ENCODE measurements around the gene KDM5B. TPM values are rescaled to one million over a fixed set of nuclear protein-coding genes. Genes with fewer than 3 reads are reported as not detected.

Gene KDM5B
- total RNA-seq = 78.7 and 84.6 TPM in 2 replicates

DNA sequence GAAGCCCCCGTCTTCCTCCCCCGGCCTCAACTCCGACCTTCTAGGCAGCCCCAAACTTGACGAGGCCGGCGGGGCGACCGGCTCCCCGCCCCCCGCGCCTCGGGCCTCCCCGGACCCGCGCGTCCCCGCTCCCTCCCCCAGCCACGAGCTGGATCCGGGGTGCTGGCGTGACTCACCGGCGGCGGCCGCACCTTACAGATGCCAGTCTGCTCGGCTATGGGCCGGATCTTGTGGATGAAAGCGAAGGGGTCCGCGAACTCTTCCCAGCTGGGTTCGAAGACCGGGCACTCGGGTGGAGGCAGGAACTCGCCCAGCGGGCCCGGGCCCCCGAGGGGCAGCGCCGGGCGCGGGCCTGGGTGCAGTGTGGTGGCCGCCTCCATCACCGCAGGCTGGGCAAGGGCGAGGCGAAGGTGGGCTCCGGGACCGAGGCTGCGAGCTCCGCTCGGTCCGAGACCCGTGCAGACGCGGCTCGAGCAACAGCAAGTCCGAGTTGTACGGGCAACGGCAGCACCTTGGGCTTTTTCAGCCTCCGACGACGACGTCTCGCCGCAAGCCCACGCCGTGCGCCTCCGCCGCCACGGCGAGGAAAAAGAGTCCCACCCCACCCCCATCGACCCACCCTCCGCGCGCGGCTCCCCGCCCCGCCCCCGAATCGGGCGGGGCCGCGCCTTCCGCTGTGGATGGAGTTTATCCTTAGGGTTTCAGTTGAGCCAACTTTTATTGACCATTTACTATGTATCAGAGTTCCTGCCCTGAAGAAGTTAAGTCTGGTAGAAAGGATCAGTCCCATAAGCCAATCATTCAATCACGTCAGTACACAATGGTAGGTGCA is at the start of gene KDM5B:
Gene KDM5B, minus strand, starts transcription at position 496 of the 832 bp plus-strand sequence. Its CDS starts 116 bp downstream, at position 380.
- intact Hi-C loops (cut with micrococcal nuclease) = loop anchor here (2.0 to 10.0 kb wide), 2 partner anchors 27 to 463 kb away; partner anchors contain the start of genes PPP1R12B and UBE2T
- Mint-ChIP-seq H3K36me3 (ENCODE audit: low read depth) (peaks cover 14% of the 10 kb centered on the region), H3K27ac (peak within 1 kb of the TSS; percentile 74), H3K4me3 (ENCODE audit: low read depth) (peak within 1 kb of the TSS; percentile 78), H3K27me3 (ENCODE audit: low read depth) (peaks cover 14% of the 10 kb centered on the region), H3K9me3 (no peaks in the 10 kb centered on the region), H3K4me1 (ENCODE audit: low read depth) (peaks cover 47% of the 10 kb centered on the region)
- DNase-seq (ENCODE audit: low spot score) = peak; percentile 61

DNA sequence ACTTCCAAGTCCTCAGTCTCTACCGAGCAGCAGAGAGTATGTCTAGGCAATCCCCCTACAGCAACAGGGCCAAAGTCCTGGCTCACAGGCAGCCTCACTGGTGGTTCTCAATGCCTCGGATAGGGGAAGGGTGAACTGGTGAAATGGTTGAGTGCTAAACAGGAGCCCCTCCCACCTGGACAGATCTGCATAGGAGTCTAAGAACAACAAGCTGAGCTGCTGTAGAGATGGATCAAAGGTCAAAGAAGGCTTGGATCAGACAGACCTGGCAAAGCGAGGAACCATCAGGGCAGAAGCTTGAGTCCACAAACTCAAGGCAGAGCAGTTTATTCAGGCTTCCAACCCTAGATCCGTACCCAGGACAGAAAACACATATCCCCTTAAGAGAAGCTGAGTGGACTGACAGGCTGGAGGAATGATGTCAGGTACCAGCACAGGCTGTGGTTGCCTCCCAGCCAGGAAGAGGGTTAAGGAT is 49.0 kb upstream of the KDM5B start:
- Mint-ChIP-seq H3K27me3 (ENCODE audit: low read depth) (peaks cover 23% of the 10 kb centered on the region), H3K36me3 (ENCODE audit: low read depth) (no peaks in the 10 kb centered on the region), H3K4me1 (ENCODE audit: low read depth) (peaks cover 11% of the 10 kb centered on the region), H3K9me3 (no peaks in the 10 kb centered on the region), H3K4me3 (ENCODE audit: low read depth) (no peak overlapping the region), H3K27ac (no peak overlapping the region)
- no peak for DNase-seq (ENCODE audit: low spot score)
- intact Hi-C loops (cut with micrococcal nuclease) = no loop called here

DNA sequence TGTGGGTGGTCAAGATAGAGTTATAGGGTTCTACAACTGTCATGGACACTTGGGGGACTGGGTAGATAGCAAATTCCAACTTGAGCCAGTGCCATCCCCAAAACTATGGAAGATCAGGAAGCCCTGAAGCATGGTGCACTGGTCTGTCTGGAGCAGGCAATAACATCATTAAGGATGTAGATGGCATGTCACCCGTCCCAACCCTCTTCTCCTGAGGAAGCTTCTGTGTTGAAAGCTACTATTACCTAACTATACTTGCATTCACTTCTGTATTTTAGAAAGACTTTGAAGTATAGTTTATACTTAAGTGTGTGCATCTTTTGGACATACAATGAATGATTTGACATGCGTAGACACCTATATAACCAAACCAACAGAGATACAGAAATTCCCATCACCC is 47.8 kb upstream of the KDM5B start:
- Mint-ChIP-seq H3K4me1 (ENCODE audit: low read depth) (peaks cover 1% of the 10 kb centered on the region), H3K27ac (no peak overlapping the region), H3K4me3 (ENCODE audit: low read depth) (no peak overlapping the region), H3K27me3 (ENCODE audit: low read depth) (peaks cover 13% of the 10 kb centered on the region), H3K9me3 (no peaks in the 10 kb centered on the region), H3K36me3 (ENCODE audit: low read depth) (no peaks in the 10 kb centered on the region)
- DNase-seq (ENCODE audit: low spot score) = no peak
- intact Hi-C loops (cut with micrococcal nuclease) = no loop called here

DNA sequence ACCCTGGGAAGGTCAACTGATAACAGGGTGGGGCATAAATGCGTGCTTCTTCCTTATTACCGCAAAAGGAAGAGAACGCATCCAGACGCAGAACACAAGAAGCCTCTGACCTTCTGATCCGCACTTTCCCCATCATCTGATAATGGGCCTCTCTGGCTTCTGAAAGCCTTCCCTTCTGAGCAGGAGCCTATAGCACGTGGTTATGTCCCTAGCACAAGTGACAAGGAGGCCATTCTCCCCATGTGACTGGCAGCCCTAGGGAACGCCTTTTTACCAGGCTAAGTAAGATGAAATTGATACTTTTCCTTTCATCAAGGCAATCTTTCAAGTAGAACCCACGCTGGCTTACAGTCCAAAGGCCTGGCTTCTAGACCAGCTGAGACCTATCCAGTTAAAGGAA is 46.6 kb upstream of the KDM5B start:
- no peak for DNase-seq (ENCODE audit: low spot score)
- H3K4me3 Mint-ChIP-seq (ENCODE audit: low read depth) = no peak overlapping the region
- H3K36me3 Mint-ChIP-seq (ENCODE audit: low read depth) = no peaks in the 10 kb centered on the region
- H3K27me3 Mint-ChIP-seq (ENCODE audit: low read depth) = peaks cover 6% of the 10 kb centered on the region
- intact Hi-C loops (cut with micrococcal nuclease) = no loop called here
- peaks cover under 1% of the 10 kb centered on the region for H3K4me1 Mint-ChIP-seq (ENCODE audit: low read depth)
- H3K9me3 Mint-ChIP-seq = no peaks in the 10 kb centered on the region
- no peak overlapping the region for H3K27ac Mint-ChIP-seq

DNA sequence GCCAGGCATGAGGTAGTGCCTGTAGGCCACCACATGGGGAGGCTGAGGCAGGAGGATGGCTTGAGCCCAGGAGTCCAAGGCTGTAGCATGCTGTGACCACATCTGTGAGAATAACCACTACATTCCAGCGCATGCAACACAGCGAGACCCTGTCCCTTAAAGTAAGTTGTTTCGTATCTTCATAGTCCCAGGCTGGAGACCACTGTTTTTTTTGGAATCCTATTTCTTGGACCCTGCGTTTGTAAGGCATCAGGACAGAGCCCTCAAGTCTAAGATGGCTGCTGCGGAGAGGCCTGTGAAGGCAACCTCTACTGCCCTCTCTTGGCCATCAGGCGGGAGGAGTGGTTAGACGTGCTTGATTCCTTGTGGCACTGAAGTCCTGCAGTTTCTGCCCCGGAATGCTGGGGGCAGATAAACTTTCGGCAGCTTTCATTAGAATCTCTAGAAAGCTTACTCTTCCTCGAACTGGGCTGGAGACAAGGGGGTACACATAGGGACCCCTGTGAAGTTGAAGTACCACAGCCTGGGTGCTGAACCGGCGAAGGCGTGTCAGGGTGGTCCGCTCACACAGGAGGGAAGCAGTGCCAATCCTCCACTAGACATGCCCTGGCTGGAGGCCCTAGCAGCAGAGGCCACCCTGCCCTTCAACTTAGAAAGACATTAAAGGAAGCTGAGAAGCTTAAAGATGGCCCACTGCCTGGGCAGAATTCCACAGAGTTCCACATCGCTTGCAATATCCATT is 44.1 kb upstream of the KDM5B start:
- Mint-ChIP-seq H3K27me3 (ENCODE audit: low read depth) (no peaks in the 10 kb centered on the region), H3K4me1 (ENCODE audit: low read depth) (peaks cover 7% of the 10 kb centered on the region), H3K27ac (no peak overlapping the region), H3K4me3 (ENCODE audit: low read depth) (no peak overlapping the region), H3K9me3 (no peaks in the 10 kb centered on the region), H3K36me3 (ENCODE audit: low read depth) (no peaks in the 10 kb centered on the region)
- intact Hi-C loops (cut with micrococcal nuclease) = loop anchor here (2.0 kb wide), 1 partner anchor 102 kb away; no protein-coding TSS in a partner anchor
- peak; percentile 24 for DNase-seq (ENCODE audit: low spot score)

DNA sequence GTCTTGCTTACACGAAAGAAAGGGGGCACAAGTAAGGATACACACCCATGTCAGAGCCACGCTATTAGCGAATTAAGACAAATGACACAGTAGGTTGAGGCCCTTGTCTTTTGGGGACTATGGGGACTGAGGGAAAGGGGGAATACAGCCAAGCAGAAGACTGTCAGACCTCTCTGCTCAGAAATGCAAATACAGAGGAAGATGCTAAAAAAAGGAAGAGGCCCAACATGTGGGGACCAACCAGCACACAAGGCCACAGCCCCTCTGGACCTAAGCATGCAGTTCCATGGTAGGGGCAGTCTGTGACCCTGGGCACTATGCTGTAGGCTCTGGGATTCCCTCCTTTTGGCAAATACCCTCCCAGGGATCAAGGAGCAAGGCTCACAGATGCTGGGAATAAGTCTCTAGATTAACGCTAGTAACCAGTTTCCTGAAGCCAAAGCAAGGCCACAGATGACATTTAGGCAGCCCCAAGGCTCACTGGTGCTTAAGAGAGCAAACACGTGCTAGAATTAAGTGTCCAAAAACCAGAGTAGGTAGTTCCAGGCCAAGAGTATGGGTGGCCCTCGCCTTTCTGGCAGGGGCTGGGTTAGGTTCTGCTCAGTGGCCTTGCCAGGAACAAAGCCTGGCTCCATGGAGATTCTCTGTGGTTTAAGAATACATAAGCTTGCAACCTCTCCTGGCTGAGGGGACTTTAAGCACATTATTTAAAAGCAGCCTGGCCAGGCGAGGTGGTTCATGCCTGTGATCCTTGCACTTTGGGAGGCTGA is 42.6 kb upstream of the KDM5B start:
- no peak for DNase-seq (ENCODE audit: low spot score)
- H3K9me3 Mint-ChIP-seq = no peaks in the 10 kb centered on the region
- no peaks in the 10 kb centered on the region for H3K36me3 Mint-ChIP-seq (ENCODE audit: low read depth)
- peaks cover 7% of the 10 kb centered on the region for H3K4me1 Mint-ChIP-seq (ENCODE audit: low read depth)
- no peak overlapping the region for H3K27ac Mint-ChIP-seq
- peaks cover 3% of the 10 kb centered on the region for H3K27me3 Mint-ChIP-seq (ENCODE audit: low read depth)
- no peak overlapping the region for H3K4me3 Mint-ChIP-seq (ENCODE audit: low read depth)
- intact Hi-C loops (cut with micrococcal nuclease) = no loop called here

DNA sequence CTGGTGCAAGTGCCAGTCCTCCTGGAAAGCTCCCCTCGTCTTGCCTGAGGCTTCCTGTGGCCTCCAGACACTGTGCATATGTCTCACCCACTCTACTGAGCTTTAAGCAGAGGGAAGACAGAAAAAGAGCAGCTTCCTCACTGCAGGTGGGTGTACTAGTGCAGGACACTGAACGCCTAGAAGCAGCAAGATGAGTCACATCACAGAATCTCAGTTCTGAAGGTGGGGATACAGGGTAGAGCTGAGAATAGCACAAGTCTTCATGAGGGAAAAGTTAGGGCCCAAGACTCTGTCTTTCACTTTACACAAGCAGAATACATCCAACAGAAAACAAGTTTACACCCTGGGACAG is 39.9 kb upstream of the KDM5B start:
- H3K27ac Mint-ChIP-seq = no peak overlapping the region

DNA sequence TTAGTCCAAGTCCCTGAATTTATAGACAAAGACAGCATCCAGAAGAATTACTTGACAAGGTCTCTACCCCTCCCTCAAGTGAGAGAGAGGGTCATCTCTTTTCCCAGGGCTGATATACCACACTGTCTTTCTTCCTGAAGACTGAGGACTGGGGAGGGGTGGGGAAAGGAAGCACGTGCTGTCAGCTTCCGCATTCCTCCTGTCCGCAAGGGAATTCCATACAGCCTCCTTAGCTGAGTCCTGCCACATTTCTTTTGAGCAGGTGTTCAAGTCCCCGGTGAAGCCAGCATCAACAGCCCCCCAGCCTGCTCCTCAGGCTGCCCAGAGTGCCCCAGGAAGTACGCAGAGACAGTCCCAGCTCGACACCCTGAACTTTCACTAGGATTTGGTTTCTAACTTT is 36.7 kb upstream of the KDM5B start:
- no peak for DNase-seq (ENCODE audit: low spot score)
- Mint-ChIP-seq H3K36me3 (ENCODE audit: low read depth) (no peaks in the 10 kb centered on the region), H3K4me3 (ENCODE audit: low read depth) (no peak overlapping the region), H3K27me3 (ENCODE audit: low read depth) (peaks cover 3% of the 10 kb centered on the region), H3K27ac (no peak overlapping the region), H3K9me3 (no peaks in the 10 kb centered on the region), H3K4me1 (ENCODE audit: low read depth) (peaks cover 7% of the 10 kb centered on the region)
- intact Hi-C loops (cut with micrococcal nuclease) = no loop called here

More for the DNA sequence above, 39.9 kb upstream of the KDM5B start:
- Mint-ChIP-seq H3K4me1 (ENCODE audit: low read depth) (peaks cover 7% of the 10 kb centered on the region), H3K9me3 (no peaks in the 10 kb centered on the region), H3K4me3 (ENCODE audit: low read depth) (no peak overlapping the region), H3K36me3 (ENCODE audit: low read depth) (no peaks in the 10 kb centered on the region), H3K27me3 (ENCODE audit: low read depth) (peaks cover 3% of the 10 kb centered on the region)
- no peak for DNase-seq (ENCODE audit: low spot score)
- intact Hi-C loops (cut with micrococcal nuclease) = no loop called here

DNA sequence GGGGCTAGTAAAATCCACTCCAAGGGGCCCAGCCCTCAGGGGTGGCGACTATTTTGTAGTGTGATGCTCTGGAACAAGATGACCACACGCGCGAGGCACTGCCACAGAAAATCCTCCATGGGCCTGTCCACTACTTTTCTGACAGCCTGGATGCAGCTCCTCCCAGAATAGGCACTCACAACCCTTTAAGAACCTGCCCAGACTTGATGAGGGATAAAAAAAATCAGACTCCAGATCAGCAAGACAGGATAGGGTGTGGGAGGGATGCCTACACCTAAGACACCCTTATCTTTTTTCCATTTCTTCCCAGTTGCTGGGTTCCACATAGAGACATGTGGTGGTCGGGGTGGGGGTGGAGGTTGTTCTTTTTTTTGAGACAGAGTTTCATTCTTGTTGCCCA is 36.0 kb upstream of the KDM5B start:
- Mint-ChIP-seq H3K4me1 (ENCODE audit: low read depth) (peaks cover 7% of the 10 kb centered on the region), H3K27me3 (ENCODE audit: low read depth) (peaks cover 3% of the 10 kb centered on the region), H3K27ac (no peak overlapping the region), H3K36me3 (ENCODE audit: low read depth) (no peaks in the 10 kb centered on the region), H3K4me3 (ENCODE audit: low read depth) (no peak overlapping the region), H3K9me3 (no peaks in the 10 kb centered on the region)
- intact Hi-C loops (cut with micrococcal nuclease) = no loop called here
- DNase-seq (ENCODE audit: low spot score) = no peak

DNA sequence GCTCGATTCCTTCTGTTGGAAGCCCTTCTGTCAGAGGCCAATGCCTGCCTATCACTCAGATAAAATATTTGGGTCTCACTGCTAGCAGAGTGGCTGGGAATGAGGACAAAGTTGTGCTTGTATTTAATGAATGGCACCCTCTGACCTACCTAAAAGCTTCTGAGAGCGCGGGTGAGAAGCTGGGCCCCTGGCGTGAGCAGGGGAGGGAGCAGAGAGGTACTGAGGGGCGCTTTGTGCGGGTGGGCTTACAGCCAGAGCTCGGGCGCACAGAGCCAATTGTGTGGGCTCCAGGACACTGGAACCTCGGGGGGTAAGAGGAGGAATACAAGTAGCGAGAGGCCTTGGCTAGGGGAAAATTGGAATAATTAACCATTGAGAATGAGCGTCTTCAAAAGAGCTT is 34.9 kb upstream of the KDM5B start:
- H3K36me3 Mint-ChIP-seq (ENCODE audit: low read depth) = no peaks in the 10 kb centered on the region
- intact Hi-C loops (cut with micrococcal nuclease) = no loop called here
- DNase-seq (ENCODE audit: low spot score) = no peak
- peaks cover 4% of the 10 kb centered on the region for H3K4me1 Mint-ChIP-seq (ENCODE audit: low read depth)
- no peak overlapping the region for H3K27ac Mint-ChIP-seq
- H3K27me3 Mint-ChIP-seq (ENCODE audit: low read depth) = peaks cover 3% of the 10 kb centered on the region
- no peaks in the 10 kb centered on the region for H3K9me3 Mint-ChIP-seq
- H3K4me3 Mint-ChIP-seq (ENCODE audit: low read depth) = no peak overlapping the region

DNA sequence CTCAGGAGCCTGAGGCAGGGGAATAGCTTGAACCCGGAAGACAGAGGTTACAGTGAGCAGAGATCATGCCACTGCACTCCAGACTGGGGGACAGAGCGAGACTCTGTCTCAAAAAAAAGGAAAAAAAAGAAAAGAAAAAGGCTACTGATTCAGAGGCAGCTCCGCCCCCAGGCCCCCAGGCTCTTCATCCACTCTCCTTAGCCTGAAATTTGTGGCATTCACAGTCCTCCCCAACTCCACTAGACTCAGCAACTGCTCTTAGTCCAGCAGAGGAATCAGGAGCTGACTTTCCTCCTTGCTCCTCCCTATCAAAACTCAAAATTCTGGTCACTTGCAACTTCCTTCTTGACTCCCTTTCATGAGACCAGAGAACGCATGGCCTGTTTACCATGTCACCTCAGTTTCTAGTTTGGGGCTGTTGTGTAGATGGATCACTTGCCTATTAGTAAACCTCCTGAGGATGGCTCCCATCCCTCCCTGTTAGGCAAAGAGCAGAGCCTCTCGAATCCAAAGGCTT is 29.6 kb upstream of the KDM5B start:
- Mint-ChIP-seq H3K27me3 (ENCODE audit: low read depth) (no peaks in the 10 kb centered on the region), H3K4me1 (ENCODE audit: low read depth) (peaks cover 42% of the 10 kb centered on the region), H3K9me3 (no peaks in the 10 kb centered on the region), H3K36me3 (ENCODE audit: low read depth) (no peaks in the 10 kb centered on the region), H3K4me3 (ENCODE audit: low read depth) (no peak overlapping the region), H3K27ac (no peak overlapping the region)
- intact Hi-C loops (cut with micrococcal nuclease) = no loop called here
- no peak for DNase-seq (ENCODE audit: low spot score)

DNA sequence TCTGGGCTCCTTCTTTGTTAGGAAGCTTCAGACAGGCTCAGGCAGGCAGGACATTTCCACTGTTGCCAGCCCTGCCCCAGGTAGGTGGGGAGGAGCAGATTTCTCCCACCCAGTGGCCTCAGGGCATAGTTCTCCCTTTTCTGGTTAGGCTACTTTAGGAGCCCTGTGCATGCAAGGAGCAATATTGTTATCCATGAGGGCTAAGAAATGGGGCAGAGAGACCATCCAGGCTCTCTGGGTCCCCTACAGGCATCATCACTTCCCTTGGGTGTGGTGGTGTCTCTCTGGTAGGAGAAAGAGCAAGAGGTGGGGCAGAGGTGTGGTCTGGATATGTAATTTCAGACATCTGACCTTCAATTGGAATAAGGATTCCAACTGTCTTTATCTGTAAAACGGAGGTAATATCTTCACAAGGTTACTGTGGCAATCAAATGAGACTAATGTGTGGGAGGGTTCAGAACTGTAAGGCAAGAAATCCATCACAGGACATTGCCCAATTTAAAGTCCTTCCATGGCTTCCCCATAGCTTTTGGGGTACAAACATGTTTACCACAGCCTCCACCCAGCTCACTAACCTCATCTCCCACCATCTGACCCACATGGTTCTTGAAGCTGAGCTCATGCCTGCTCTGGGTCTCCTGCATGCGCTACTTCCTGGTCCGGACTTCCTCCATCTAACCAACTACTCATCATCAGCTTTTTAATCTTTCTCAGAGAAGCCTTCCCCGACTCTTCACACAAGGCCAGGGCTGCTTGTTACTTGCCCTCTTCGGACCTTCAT is 28.6 kb upstream of the KDM5B start:
- H3K27me3 Mint-ChIP-seq (ENCODE audit: low read depth) = no peaks in the 10 kb centered on the region
- H3K9me3 Mint-ChIP-seq = no peaks in the 10 kb centered on the region
- intact Hi-C loops (cut with micrococcal nuclease) = no loop called here
- H3K4me1 Mint-ChIP-seq (ENCODE audit: low read depth) = peaks cover 42% of the 10 kb centered on the region
- no peak for DNase-seq (ENCODE audit: low spot score)
- H3K36me3 Mint-ChIP-seq (ENCODE audit: low read depth) = no peaks in the 10 kb centered on the region
- H3K4me3 Mint-ChIP-seq (ENCODE audit: low read depth) = no peak overlapping the region
- H3K27ac Mint-ChIP-seq = no peak overlapping the region
